ENCODE results near the gene TMEM132A. TPM values are rescaled to one million over a fixed set of nuclear protein-coding genes. Genes with fewer than 3 reads are reported as not detected.

The TMEM132A gene
- total and polyA plus RNA-seq, 7 donors: 0.49 to 17.4 (median 2.3) TPM

DNA sequence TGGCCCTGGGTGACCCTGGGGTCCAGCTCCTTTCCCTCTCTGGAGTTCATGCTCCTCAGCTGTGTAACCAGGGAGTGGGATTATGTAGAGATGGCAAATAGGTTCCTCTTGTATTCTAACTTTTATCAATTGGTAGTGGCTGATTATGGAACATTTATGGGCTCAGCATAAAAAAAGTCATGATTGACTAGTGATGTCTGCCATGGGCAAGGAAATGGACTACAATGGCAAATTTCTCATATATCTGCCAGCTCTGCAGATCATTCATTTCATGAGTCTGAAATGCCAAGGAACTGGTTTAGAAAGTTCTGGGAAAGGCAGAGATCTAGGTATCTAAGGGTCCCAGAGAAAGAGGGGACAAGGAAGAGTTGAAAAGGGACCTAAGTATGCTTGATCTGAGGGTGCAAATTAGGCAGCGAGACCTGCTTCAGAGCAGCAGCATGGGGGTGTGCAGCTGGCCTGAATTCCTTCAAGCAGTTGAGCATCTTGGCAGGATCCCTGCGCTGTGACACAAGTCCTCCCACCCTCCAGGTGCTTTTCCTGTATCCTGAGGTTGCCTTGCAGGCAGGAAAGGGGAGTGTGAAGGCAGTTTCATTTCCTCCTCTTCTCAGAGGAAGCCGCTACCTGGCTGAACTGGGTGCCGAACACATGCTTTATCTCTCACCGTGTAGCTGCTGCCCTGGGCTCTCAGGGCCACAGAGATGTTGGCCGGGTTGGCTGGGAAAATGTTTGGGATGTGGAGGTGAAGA, 17.3 kb downstream of the TMEM132A start:
- WGBS, 2 donors: 77 to 90% methylated on average over 6 of the region's 6 CpGs

DNA sequence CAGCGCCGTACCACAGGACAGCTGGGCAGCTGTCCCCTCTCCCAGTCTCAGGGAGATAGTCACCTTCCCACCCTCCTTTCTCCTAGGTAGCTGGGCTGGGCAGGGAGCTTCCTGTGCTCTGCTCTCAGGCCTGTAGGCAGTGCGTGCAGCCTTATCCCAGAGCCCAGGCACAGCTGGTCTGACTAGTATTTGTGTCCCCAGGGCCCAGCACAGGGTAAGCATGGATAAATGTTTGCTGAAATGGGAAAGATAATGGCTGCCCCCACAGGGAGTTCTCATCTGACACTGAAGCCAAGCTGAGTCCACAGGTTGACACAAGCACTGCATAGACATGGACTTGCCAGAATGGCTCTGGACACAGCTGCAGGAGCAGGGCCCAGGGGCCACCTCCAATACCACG, 18.0 kb downstream of the TMEM132A start:
- TF ChIP-seq EP300 (IDR thresholded peaks at IDR 0.05) (no peak), POLR2AphosphoS5 (IDR thresholded peaks at IDR 0.05) (no peak), POLR2A (IDR thresholded peaks at IDR 0.05) (no peak)
- TF ChIP-seq, protein P1, sequence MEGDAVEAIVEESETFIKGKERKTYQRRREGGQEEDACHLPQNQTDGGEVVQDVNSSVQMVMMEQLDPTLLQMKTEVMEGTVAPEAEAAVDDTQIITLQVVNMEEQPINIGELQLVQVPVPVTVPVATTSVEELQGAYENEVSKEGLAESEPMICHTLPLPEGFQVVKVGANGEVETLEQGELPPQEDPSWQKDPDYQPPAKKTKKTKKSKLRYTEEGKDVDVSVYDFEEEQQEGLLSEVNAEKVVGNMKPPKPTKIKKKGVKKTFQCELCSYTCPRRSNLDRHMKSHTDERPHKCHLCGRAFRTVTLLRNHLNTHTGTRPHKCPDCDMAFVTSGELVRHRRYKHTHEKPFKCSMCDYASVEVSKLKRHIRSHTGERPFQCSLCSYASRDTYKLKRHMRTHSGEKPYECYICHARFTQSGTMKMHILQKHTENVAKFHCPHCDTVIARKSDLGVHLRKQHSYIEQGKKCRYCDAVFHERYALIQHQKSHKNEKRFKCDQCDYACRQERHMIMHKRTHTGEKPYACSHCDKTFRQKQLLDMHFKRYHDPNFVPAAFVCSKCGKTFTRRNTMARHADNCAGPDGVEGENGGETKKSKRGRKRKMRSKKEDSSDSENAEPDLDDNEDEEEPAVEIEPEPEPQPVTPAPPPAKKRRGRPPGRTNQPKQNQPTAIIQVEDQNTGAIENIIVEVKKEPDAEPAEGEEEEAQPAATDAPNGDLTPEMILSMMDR (IDR thresholded peaks at IDR 0.05): no peak
- intact Hi-C loops (cut with DNase I): no loop called here
- DNase-seq: no peak
- Histone ChIP-seq H3K36me3 (peaks cover 11 to 84% (median 24%) of the 10 kb centered on the region in 4 donors), H3K27me3 (no peaks in the 10 kb centered on the region), H3K4me3 (no peak overlapping the region), H3K4me1 (peaks cover 0 to 7% (median 2%) of the 10 kb centered on the region in 4 donors), H3K9me3 (no peaks in the 10 kb centered on the region), H3K27ac (no peak overlapping the region)
- WGBS, 2 donors: 86 to 98% methylated on average over 4 of the region's 4 CpGs

More for the DNA sequence above, 17.3 kb downstream of the TMEM132A start:
- TF ChIP-seq, protein P1 (IDR thresholded peaks at IDR 0.05): no peak
- TF ChIP-seq POLR2A (IDR thresholded peaks at IDR 0.05): no peak
- TF ChIP-seq POLR2AphosphoS5 (IDR thresholded peaks at IDR 0.05): no peak
- H3K4me1 ChIP-seq: peaks cover 0 to 7% (median 4%) of the 10 kb centered on the region in 4 donors
- no peak overlapping the region for H3K4me3 ChIP-seq
- no peak for DNase-seq
- H3K9me3 ChIP-seq: no peaks in the 10 kb centered on the region
- H3K27me3 ChIP-seq: no peaks in the 10 kb centered on the region
- intact Hi-C loops (cut with DNase I): no loop called here
- peaks cover 11 to 82% (median 24%) of the 10 kb centered on the region in 4 donors for H3K36me3 ChIP-seq
- H3K27ac ChIP-seq: no peak overlapping the region

DNA sequence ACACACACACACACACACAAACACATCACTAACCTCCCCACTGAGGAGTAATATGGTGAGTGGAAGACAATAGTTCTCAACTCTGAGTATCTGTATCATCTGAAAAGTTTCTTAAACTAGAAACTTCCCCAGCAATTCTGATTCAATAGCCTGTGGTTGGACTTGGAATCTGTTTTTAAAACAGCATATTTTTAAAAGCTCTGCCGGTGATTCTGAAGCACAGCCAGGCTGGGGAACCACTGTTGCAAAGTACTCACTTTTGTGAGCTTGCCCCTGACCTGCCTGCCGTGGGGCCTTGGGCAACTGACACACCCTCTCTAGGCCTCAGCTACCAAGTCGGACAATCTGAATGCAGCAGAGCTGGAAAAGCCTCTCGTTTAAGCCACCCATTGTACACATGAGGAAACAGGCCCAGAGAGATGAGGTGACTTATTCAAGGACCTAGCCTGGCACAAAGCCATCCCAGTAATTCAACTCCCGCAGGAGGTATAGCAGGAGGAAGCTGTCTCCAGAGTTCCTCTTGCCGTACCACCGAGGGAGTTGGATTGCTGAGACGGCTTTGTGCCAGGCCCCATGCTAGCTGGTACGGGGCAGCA, 18.8 kb downstream of the TMEM132A start:
- intact Hi-C loops (cut with DNase I): no loop called here
- 19 to 62% methylated on average over 9 of the region's 9 CpGs for WGBS, 2 donors

DNA sequence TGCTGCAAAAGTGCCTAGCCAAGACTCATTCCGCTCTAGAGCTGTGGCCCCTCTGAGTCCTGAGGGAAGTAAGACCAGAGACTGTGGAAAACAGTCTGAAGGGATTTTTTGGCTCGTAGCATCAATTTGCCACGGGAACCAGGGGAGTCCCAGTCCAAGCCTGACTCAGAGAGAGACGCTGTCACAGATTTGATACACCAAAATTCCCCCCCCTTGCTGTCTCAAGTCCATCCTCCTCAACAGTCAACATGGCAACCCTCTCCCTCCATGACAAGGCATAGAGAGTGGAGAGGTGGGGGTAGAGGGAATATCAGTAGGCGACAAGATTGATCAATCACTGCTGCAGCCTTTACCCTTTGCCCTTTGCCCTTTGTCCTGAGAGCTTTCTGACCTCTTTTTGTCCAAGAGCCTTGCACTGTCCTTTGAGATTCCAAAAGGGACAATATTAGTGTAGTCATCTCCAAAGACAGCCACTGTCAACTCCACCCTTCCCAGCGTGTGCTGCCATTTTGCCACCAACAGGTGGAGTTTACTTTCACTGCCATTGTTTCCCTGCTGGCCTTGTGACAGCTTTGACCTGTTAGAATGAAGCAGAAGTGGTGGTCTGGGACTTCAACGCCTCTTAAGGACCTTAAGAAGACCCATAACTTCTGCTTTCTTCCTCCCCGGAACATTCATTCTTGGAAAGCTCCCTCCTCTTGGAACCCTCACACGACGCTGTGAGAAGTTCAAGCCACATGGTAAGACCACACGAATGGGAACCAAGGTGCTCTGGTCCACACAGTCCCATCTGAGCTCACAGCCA, 20.4 kb downstream of the TMEM132A start:
- Histone ChIP-seq H3K36me3 (peaks cover 11 to 67% (median 22%) of the 10 kb centered on the region in 4 donors), H3K9me3 (no peaks in the 10 kb centered on the region), H3K4me1 (peaks cover 0 to 14% (median 5%) of the 10 kb centered on the region in 4 donors), H3K27me3 (no peaks in the 10 kb centered on the region), H3K27ac (no peak overlapping the region), H3K4me3 (no peak overlapping the region)
- WGBS, 2 donors: 86 to 88% methylated on average over 11 of the region's 11 CpGs
- DNase-seq: no peak
- TF ChIP-seq, protein P1 (IDR thresholded peaks at IDR 0.05): no peak
- no peak for TF ChIP-seq POLR2A (IDR thresholded peaks at IDR 0.05)
- TF ChIP-seq POLR2AphosphoS5 (IDR thresholded peaks at IDR 0.05): no peak
- no peak for TF ChIP-seq EP300 (IDR thresholded peaks at IDR 0.05)
- intact Hi-C loops (cut with DNase I): no loop called here

More for the DNA sequence above, 18.8 kb downstream of the TMEM132A start:
- Histone ChIP-seq H3K9me3 (no peaks in the 10 kb centered on the region), H3K27me3 (no peaks in the 10 kb centered on the region), H3K4me3 (no peak overlapping the region), H3K4me1 (peaks cover 0 to 12% (median 3%) of the 10 kb centered on the region in 4 donors), H3K36me3 (peaks cover 11 to 80% (median 24%) of the 10 kb centered on the region in 4 donors), H3K27ac (no peak overlapping the region)
- TF ChIP-seq POLR2AphosphoS5 (IDR thresholded peaks at IDR 0.05) (no peak), POLR2A (IDR thresholded peaks at IDR 0.05) (no peak), EP300 (IDR thresholded peaks at IDR 0.05) (no peak)
- TF ChIP-seq, protein P1 (IDR thresholded peaks at IDR 0.05): no peak
- DNase-seq: no peak

All from sigmoid colon (tissue), 7 donors.